Vagina (tissue), 2 donors: Measurements from ENCODE around the gene TPPP. TPM values are rescaled to one million over a fixed set of nuclear protein-coding genes. Genes with fewer than 3 reads are reported as not detected.

Experiments used
- DNase-seq, 2 donors: peaks; one replicate each; pipeline ENCODE4 v3.0.0-alpha.2; 2017; ENCODE audit errors: extremely low spot score in 2 of 2
- H3K27ac ChIP-seq: fragments of 200-600 bp; sonication (generic); one replicate; pipeline ENCODE4 v1.5.1; 2019
- H3K27me3 ChIP-seq: fragments of 200-600 bp; sonication (generic); one replicate; pipeline ENCODE4 v1.5.1; 2019
- H3K36me3 ChIP-seq, 2 donors: fragments of 200-600 bp; sonication (generic); one replicate each; pipeline ENCODE4 v1.5.1; 2017 to 2019
- H3K4me1 ChIP-seq: fragments of 200-600 bp; sonication (generic); one replicate; pipeline ENCODE4 v1.5.1; 2019
- H3K4me3 ChIP-seq, 2 donors: fragments of 200-600 bp; sonication (generic); 1 replicate in 1 of 2; 2 replicates in 1 of 2; pipeline ENCODE4 v1.5.1; 2016 to 2019
- H3K9me3 ChIP-seq: fragments of 200-600 bp; sonication (generic); one replicate; pipeline ENCODE4 v1.5.1; 2019
- POLR2A ChIP-seq, 2 donors: fragments of 450-650 bp; IDR thresholded peaks; one replicate each; pipeline ENCODE4 v1.6.1; 2017; ENCODE audit warnings: antibody characterized with exemption in 2 of 2, mild to moderate bottlenecking in 2 of 2, moderate library complexity in 2 of 2
- POLR2AphosphoS5 ChIP-seq, 2 donors: sonication (generic); formaldehyde crosslinking; IDR thresholded peaks; one replicate each; pipeline ENCODE4 v1.9.0; 2017; ENCODE audit warnings: antibody characterized with exemption in 2 of 2, mild to moderate bottlenecking in 2 of 2, low read depth in 1 of 2; ENCODE audit not compliant: insufficient read depth in 1 of 2
- intact Hi-C: fragments of 100-400 bp; cut with DNase I; formaldehyde crosslinking; loops from one replicate; pipeline ENCODE4 v1.15.1; 2023
- total RNA-seq: library from RNA; depleted of rRNA; stranded (reverse); fragments of >200 nt; gene quantifications from one replicate; pipeline ENCODE4 v1.2.3, GENCODE V29; 2016
- TF ChIP-seq, protein P1 (sequence below), 3 experiments: fragments of 450-650 bp in 2 of 3; fragments of 200-600 bp in 1 of 3; sonication (generic) in 1 of 3; IDR thresholded peaks; one replicate each; pipeline ENCODE4 v1.5.1; 2017 to 2019; ENCODE audit warnings: antibody characterized with exemption in 3 of 3, mild to moderate bottlenecking in 2 of 3, moderate library complexity in 2 of 3

Gene TPPP
- total RNA-seq, 1 donor from 2014 or later: 4.7 TPM

DNA sequence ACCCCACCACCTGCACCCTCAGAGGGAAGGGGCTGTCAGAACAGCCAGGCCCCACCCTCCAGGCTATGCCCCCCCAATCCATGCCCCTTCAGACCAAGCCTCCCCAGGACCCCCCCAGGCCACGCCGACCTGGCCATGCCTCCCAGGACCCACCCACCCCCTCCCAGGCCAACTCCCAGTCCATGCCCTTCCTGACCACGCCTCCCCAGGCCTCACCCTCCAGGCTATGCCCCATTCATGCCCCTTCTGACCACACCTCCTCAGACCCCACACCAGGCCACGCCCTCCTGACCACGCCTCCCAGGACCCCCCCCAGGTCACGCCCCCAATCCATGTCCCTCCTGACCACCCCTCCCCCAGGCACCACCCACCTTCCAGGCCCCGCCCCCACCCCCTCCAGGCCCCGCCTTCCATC, 27.6 kb downstream of the TPPP start:
- Histone ChIP-seq H3K27ac (no peak overlapping the region), H3K36me3 (peaks cover 0 to 5% of the 10 kb centered on the region in 2 donors), H3K9me3 (no peaks in the 10 kb centered on the region), H3K4me1 (no peaks in the 10 kb centered on the region), H3K27me3 (no peaks in the 10 kb centered on the region), H3K4me3 (no peak overlapping the region)
- TF ChIP-seq POLR2AphosphoS5 (IDR thresholded peaks at IDR 0.05; ENCODE audit: insufficient read depth in 1 of 2, low read depth in 1 of 2): no peak
- no peak for TF ChIP-seq POLR2A (IDR thresholded peaks at IDR 0.05)
- TF ChIP-seq, protein P1, sequence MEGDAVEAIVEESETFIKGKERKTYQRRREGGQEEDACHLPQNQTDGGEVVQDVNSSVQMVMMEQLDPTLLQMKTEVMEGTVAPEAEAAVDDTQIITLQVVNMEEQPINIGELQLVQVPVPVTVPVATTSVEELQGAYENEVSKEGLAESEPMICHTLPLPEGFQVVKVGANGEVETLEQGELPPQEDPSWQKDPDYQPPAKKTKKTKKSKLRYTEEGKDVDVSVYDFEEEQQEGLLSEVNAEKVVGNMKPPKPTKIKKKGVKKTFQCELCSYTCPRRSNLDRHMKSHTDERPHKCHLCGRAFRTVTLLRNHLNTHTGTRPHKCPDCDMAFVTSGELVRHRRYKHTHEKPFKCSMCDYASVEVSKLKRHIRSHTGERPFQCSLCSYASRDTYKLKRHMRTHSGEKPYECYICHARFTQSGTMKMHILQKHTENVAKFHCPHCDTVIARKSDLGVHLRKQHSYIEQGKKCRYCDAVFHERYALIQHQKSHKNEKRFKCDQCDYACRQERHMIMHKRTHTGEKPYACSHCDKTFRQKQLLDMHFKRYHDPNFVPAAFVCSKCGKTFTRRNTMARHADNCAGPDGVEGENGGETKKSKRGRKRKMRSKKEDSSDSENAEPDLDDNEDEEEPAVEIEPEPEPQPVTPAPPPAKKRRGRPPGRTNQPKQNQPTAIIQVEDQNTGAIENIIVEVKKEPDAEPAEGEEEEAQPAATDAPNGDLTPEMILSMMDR (IDR thresholded peaks at IDR 0.05): no peak
- DNase-seq: no peak
- intact Hi-C loops: no loop called here

DNA sequence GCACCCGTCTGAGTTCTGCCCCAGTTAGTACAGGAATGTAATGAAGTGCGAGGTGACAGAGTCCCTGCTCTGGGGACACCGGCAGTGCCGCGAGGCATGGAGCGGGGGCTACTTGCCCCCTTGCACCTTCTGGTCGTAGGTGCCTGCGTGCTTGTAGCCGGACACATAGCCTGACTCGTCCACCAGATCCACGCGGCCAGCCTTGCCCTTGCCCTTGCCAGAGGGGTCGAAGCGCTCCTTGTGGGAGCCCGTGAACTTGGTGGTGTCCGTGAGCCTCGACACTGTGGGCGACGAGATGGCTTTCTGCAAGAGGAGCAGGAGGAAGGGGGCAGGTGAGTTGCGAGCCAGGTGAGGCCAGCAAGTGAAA, 28.2 kb downstream of the TPPP start:
- no peak for DNase-seq
- no peaks in the 10 kb centered on the region for H3K9me3 ChIP-seq
- H3K36me3 ChIP-seq: peaks cover 0 to 5% of the 10 kb centered on the region in 2 donors
- TF ChIP-seq POLR2AphosphoS5 (IDR thresholded peaks at IDR 0.05; ENCODE audit: insufficient read depth in 1 of 2, low read depth in 1 of 2): no peak
- no peaks in the 10 kb centered on the region for H3K27me3 ChIP-seq
- no peak overlapping the region for H3K4me3 ChIP-seq
- no peak overlapping the region for H3K27ac ChIP-seq
- no peaks in the 10 kb centered on the region for H3K4me1 ChIP-seq
- intact Hi-C loops: no loop called here

DNA sequence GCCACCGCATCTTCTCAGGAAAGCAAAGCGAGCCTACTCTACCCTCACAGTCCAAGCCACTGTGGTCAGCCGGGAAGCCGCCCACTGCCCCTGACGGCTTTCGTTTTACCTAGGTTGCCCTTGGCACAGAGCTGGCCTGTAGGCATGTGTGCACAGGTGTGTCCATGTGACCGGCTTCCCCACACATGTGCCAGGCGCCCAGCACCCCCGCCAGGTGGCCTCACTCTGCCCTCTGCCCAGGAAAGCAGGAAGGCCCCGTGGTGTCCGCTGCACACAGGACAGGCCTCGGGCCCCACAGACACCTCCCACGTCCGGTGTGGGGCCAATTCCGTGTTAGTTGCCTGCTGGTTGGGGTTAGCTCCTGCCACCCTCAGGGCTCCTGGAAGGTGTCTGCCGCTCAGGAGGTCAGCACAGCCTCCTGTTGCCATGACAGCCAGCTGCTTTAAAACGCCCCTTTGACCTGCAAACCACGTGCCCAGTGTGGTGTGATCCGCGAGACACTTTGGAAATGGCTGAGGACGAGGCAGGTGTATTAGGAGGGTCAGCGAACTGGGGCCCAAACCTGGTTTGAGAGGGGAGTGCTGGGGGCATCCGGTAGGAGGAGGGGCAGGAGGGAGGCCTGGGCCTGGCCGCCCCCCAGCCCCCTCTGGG, 28.7 kb downstream of the TPPP start:
- Histone ChIP-seq H3K4me3 (no peak overlapping the region), H3K4me1 (no peaks in the 10 kb centered on the region), H3K36me3 (peaks cover 0 to 5% of the 10 kb centered on the region in 2 donors), H3K27ac (no peak overlapping the region), H3K9me3 (no peaks in the 10 kb centered on the region), H3K27me3 (no peaks in the 10 kb centered on the region)
- TF ChIP-seq, protein P1 (IDR thresholded peaks at IDR 0.05): no peak
- no peak for TF ChIP-seq POLR2AphosphoS5 (IDR thresholded peaks at IDR 0.05; ENCODE audit: insufficient read depth in 1 of 2, low read depth in 1 of 2)
- no peak for TF ChIP-seq POLR2A (IDR thresholded peaks at IDR 0.05)
- intact Hi-C loops: no loop called here
- DNase-seq: no peak

DNA sequence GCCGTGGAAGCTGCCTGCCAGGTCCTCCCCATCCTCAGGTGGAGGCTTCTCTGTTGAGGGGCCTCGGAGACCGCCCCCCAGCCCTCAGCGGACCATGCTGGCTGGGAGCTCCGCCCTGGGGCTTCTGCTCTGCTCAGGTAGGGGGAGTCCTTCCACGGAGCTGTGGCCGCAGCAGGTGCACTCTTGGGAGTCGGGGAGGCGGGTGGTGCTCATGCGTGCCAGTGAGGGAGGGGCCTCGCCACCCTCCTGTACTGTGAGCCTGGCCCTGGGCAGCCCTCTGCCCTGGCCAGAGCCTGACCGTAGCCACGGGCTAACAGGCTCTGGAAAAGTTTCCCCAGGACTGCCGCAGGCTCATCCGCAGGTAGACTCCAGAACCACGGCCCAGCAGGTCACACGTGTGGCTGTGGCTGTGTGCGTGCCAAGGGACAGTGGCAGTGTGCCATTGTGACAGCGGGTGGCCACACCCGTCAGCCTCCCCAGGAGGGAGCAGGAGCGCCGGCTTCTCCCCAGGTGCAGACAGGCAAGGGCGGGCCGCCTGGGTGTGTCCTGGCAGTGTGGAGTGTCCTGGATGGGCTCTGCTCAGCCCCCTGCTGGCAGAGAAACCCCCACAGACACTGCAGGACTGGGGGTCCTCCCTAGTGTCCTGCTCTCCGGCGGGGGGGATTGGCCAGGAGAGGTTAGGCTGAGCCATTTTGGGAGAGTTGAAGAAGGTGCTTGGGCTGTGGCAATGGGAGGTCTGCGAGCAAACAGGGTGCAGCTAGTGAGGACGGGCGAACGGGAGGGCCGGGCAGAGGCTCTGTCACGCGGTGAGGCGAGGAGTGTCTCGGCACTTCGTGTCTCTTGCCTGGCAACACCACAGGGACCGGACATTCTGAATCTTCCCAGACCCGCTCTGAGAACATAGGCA, 29.5 kb downstream of the TPPP start:
- H3K4me3 ChIP-seq: no peak overlapping the region
- no peaks in the 10 kb centered on the region for H3K4me1 ChIP-seq
- no peaks in the 10 kb centered on the region for H3K27me3 ChIP-seq
- no peak overlapping the region for H3K27ac ChIP-seq
- peaks cover 0 to 5% of the 10 kb centered on the region in 2 donors for H3K36me3 ChIP-seq
- no peak for DNase-seq
- TF ChIP-seq, protein P1 (IDR thresholded peaks at IDR 0.05): no peak
- TF ChIP-seq POLR2A (IDR thresholded peaks at IDR 0.05) (no peak), POLR2AphosphoS5 (IDR thresholded peaks at IDR 0.05; ENCODE audit: insufficient read depth in 1 of 2, low read depth in 1 of 2) (no peak)
- intact Hi-C loops: no loop called here
- H3K9me3 ChIP-seq: no peaks in the 10 kb centered on the region

DNA sequence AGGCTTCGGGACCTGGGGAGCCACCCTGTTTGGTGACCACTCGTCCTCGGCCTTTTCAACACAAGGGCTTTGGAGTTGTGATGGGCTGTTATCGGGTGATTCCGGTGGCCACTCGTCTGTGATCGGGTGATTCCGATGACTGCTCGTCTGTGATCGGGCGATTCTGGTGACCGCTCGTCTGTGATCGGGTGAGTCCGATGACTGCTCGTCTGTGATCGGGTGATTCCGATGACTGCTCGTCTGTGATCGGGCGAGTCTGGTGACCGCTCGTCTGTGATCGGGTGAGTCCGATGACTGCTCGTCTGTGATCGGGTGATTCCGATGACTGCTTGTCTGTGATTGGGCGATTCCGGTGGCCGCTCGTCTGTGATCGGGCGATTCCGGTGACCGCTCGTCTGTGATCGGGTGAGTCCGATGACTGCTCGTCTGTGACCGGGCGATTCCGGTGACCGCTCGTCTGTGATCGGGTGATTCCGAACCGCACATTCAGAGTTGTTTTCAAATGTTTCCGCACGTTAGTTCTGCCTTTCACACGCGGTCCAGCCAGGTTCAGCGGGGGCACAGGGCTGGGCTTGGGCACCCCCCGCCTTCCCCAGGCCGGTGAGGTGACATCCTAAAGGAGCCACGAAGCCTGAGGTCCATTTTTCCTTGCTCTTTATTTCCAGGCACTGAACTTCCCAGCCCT, 30.3 kb downstream of the TPPP start:
- intact Hi-C loops: no loop called here
- Histone ChIP-seq H3K27me3 (no peaks in the 10 kb centered on the region), H3K4me1 (no peaks in the 10 kb centered on the region), H3K9me3 (no peaks in the 10 kb centered on the region), H3K36me3 (peaks cover 0 to 9% of the 10 kb centered on the region in 2 donors), H3K27ac (no peak overlapping the region), H3K4me3 (no peak overlapping the region)
- no peak for DNase-seq
- no peak for TF ChIP-seq POLR2AphosphoS5 (IDR thresholded peaks at IDR 0.05; ENCODE audit: insufficient read depth in 1 of 2, low read depth in 1 of 2)
- TF ChIP-seq POLR2A (IDR thresholded peaks at IDR 0.05): no peak
- TF ChIP-seq, protein P1 (IDR thresholded peaks at IDR 0.05): no peak
